H9 (cell line): ENCODE results near the gene MMP19. TPM values are rescaled to one million over a fixed set of nuclear protein-coding genes. Genes with fewer than 3 reads are reported as not detected.

Experiments used
- DNase-seq: peaks from one replicate; pipeline ENCODE4 v3.0.0-alpha.2; 2017
- H2AFZ ChIP-seq: one replicate; pipeline ENCODE4 v1.6.1; 2013; ENCODE audit warnings: mild to moderate bottlenecking, low read length, control low read depth, moderate library complexity
- H2AK5ac ChIP-seq: 2 replicates; pipeline ENCODE4 v1.6.1; 2013; ENCODE audit warnings: low read length, control low read depth, mixed read lengths; ENCODE audit not compliant: insufficient read length
- H2BK120ac ChIP-seq: one replicate; pipeline ENCODE4 v1.6.1; 2013; ENCODE audit warnings: low read depth, mild to moderate bottlenecking, low read length, control low read depth, inconsistent platforms; ENCODE audit not compliant: poor library complexity, severe bottlenecking
- H2BK12ac ChIP-seq: 2 replicates; pipeline ENCODE4 v1.6.1; 2013; ENCODE audit warnings: low read length, control low read depth, mixed read lengths, low read depth; ENCODE audit not compliant: insufficient read length
- H2BK15ac ChIP-seq: 2 replicates; pipeline ENCODE4 v1.6.1; 2013; ENCODE audit warnings: low read depth, low read length, control low read depth
- H2BK20ac ChIP-seq: one replicate; pipeline ENCODE4 v1.6.1; 2013; ENCODE audit warnings: low read depth, mild to moderate bottlenecking, low read length, control low read depth, inconsistent platforms; ENCODE audit not compliant: poor library complexity, severe bottlenecking
- H2BK5ac ChIP-seq: 2 replicates; pipeline ENCODE4 v1.6.1; 2013; ENCODE audit warnings: low read length, control low read depth, mixed read lengths; ENCODE audit not compliant: insufficient read length
- H3K14ac ChIP-seq: 2 replicates; pipeline ENCODE4 v1.6.1; 2013; ENCODE audit warnings: low read length, control low read depth; ENCODE audit not compliant: insufficient read depth
- H3K18ac ChIP-seq: 2 replicates; pipeline ENCODE4 v1.6.1; 2013; ENCODE audit warnings: low read depth, mild to moderate bottlenecking, mixed read lengths, low read length, control low read depth; ENCODE audit not compliant: insufficient read length
- H3K23ac ChIP-seq: 2 replicates; pipeline ENCODE4 v1.6.1; 2013; ENCODE audit warnings: low read length, control low read depth, mixed read lengths, low read depth; ENCODE audit not compliant: insufficient read length
- H3K23me2 ChIP-seq: 2 replicates; pipeline ENCODE4 v1.6.1; 2013; ENCODE audit warnings: low read depth, mild to moderate bottlenecking, mixed read lengths, low read length, control low read depth; ENCODE audit not compliant: insufficient read length, poor library complexity, severe bottlenecking
- H3K27ac ChIP-seq: 2 replicates; pipeline ENCODE4 v1.5.1; 2013; ENCODE audit warnings: low read length, control low read depth, mixed read lengths, low read depth; ENCODE audit not compliant: insufficient read length
- H3K27me3 ChIP-seq: 2 replicates; pipeline ENCODE4 v1.6.1; 2013; ENCODE audit warnings: low read length, control low read depth, inconsistent platforms; ENCODE audit not compliant: insufficient read depth
- H3K4ac ChIP-seq: 2 replicates; pipeline ENCODE4 v1.6.1; 2013; ENCODE audit warnings: low read depth, mild to moderate bottlenecking, control low read depth, inconsistent platforms, low read length, moderate library complexity
- H3K4me1 ChIP-seq: 2 replicates; pipeline ENCODE4 v1.6.1; 2013; ENCODE audit warnings: low read length, control low read depth, inconsistent platforms; ENCODE audit not compliant: insufficient read depth
- H3K4me2 ChIP-seq: 2 replicates; pipeline ENCODE4 v1.6.1; 2013; ENCODE audit warnings: low read length, control low read depth, mixed read lengths; ENCODE audit not compliant: insufficient read length, insufficient read depth
- H3K56ac ChIP-seq: 2 replicates; pipeline ENCODE4 v1.6.1; 2013; ENCODE audit warnings: low read depth, mild to moderate bottlenecking, mixed read lengths, low read length, control low read depth; ENCODE audit not compliant: insufficient read length
- H3K79me1 ChIP-seq: 2 replicates; pipeline ENCODE4 v1.6.1; 2013; ENCODE audit warnings: low read depth, mild to moderate bottlenecking, moderate library complexity, low read length, control low read depth, inconsistent platforms; ENCODE audit not compliant: insufficient read depth, poor library complexity, severe bottlenecking
- H3K79me2 ChIP-seq: 2 replicates; pipeline ENCODE4 v1.6.1; 2013; ENCODE audit warnings: low read length, control low read depth, inconsistent platforms; ENCODE audit not compliant: insufficient read depth
- H3K9ac ChIP-seq: 2 replicates; pipeline ENCODE4 v1.6.1; 2013; ENCODE audit warnings: low read length, control low read depth, mixed read lengths; ENCODE audit not compliant: insufficient read length; ENCODE audit errors: extremely low read depth
- H3K9me3 ChIP-seq: one replicate; pipeline ENCODE4 v1.6.1; 2013; ENCODE audit warnings: low read depth, low read length, inconsistent platforms; ENCODE audit not compliant: control insufficient read depth
- H3T11ph ChIP-seq: one replicate; pipeline ENCODE4 v1.6.1; 2013; ENCODE audit warnings: mild to moderate bottlenecking, low read length, control low read depth, inconsistent platforms
- H4K20me1 ChIP-seq: one replicate; pipeline ENCODE4 v1.6.1; 2013; ENCODE audit not compliant: control insufficient read depth, insufficient read length, insufficient read depth
- H4K5ac ChIP-seq: 2 replicates; pipeline ENCODE4 v1.6.1; 2013; ENCODE audit warnings: low read depth, mild to moderate bottlenecking, mixed read lengths, low read length, control low read depth; ENCODE audit not compliant: insufficient read length
- H4K8ac ChIP-seq: replicated peaks from 2 replicates; pipeline ENCODE4 v1.6.1; 2013; ENCODE audit warnings: low read length, control low read depth, mixed read lengths, low read depth; ENCODE audit not compliant: insufficient read length
- H4K91ac ChIP-seq: 2 replicates; pipeline ENCODE4 v1.6.1; 2013; ENCODE audit warnings: low read depth, mild to moderate bottlenecking, moderate library complexity, mixed read lengths, low read length, control low read depth; ENCODE audit not compliant: insufficient read length
- H3K27ac Mint-ChIP-seq, 3 experiments: 2 replicates in 2 of 3; 3 replicates in 1 of 3; pipeline ENCODE4 v1.8.0; 2020 to 2021; ENCODE audit warnings: mixed read lengths in 3 of 3, mild to moderate bottlenecking in 1 of 3, moderate library complexity in 1 of 3
- H3K27me3 Mint-ChIP-seq: 2 replicates; pipeline ENCODE4 v1.8.0; 2021; ENCODE audit warnings: low read depth, mild to moderate bottlenecking, moderate library complexity, mixed read lengths
- H3K36me3 Mint-ChIP-seq, 3 experiments: 2 replicates in 2 of 3; 3 replicates in 1 of 3; pipeline ENCODE4 v1.8.0; 2020 to 2021; ENCODE audit warnings: low read depth in 3 of 3, mixed read lengths in 3 of 3; ENCODE audit not compliant: insufficient read depth in 1 of 3
- H3K4me1 Mint-ChIP-seq, 2 experiments: 2 replicates each; pipeline ENCODE4 v1.8.0; 2020; ENCODE audit warnings: mixed read lengths in 2 of 2
- H3K4me3 Mint-ChIP-seq, 2 experiments: 2 replicates in 1 of 2; 3 replicates in 1 of 2; pipeline ENCODE4 v1.8.0; 2020 to 2021; ENCODE audit warnings: mild to moderate bottlenecking in 2 of 2, mixed read lengths in 2 of 2, moderate library complexity in 1 of 2
- H3K9me3 Mint-ChIP-seq, 2 experiments: 2 replicates in 1 of 2; 3 replicates in 1 of 2; pipeline ENCODE4 v1.8.0; 2020; ENCODE audit warnings: mild to moderate bottlenecking in 2 of 2, mixed read lengths in 2 of 2, moderate library complexity in 1 of 2
- CTCF ChIP-seq: fragments of 200-600 bp; sonication (generic); conservative IDR thresholded peaks from 3 replicates; pipeline ENCODE4 v1.8.0; 2021; ENCODE audit warnings: antibody characterized with exemption, mild to moderate bottlenecking
- WGBS: extraction: QIAGEN DNeasy Blood & Tissue Kit; methylation state at CpG from one replicate; pipeline ENCODE4 v1.1.7; 2013; ENCODE audit warnings: missing lambda C conversion rate, low lambda C conversion rate, mixed read lengths; ENCODE audit not compliant: insufficient read length; ENCODE audit errors: extremely low coverage; 5-methylcytosine and 5-hydroxymethylcytosine counted together
- total RNA-seq: library from RNA; stranded (reverse); gene quantifications from 2 replicates; pipeline ENCODE4 v1.2.1, GENCODE V29; 2021

MMP19 gene
- total RNA-seq, 1 experiment from 2014 or later = 1.7 TPM

DNA sequence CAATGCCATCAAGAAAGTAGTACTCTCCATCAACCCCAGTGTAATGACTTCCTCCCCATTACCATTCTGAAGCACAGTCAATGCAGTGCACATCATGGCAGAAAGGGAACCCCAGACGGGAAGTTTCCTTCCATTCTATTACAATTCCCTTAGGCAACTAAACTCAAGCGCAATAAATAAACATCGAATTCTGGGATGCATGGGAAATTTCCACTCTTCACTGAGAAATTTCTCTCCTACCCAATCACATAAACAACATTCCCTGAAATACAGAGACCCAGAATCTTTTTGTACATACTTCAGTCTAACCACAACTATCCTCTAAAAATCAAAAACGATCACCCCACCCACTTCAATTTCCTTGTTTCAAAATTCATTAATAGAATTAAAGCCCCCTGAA lies 45.2 kb downstream of the MMP19 start:
- peaks cover 6 to 7% of the 10 kb centered on the region in 2 experiments; a peak in 3 of 4 replicates for H3K4me1 Mint-ChIP-seq

More for the DNA sequence above, 45.2 kb downstream of the MMP19 start:
- H3K4me3 Mint-ChIP-seq = no peak overlapping the region; a peak in 1 of 5 replicates
- 100% methylated on average over 1 of the region's 4 CpGs for WGBS
- no peaks in the 10 kb centered on the region for H3K27me3 Mint-ChIP-seq
- no peak overlapping the region for H2AFZ ChIP-seq
- H2BK15ac ChIP-seq = no peak overlapping the region
- no peak overlapping the region for H2BK20ac ChIP-seq
- no peak overlapping the region for H3K14ac ChIP-seq
- H3K4ac ChIP-seq = no peak overlapping the region
- H3K9ac ChIP-seq = no peak overlapping the region
- no peak for TF ChIP-seq CTCF
- H3K23me2 ChIP-seq = no peaks in the 10 kb centered on the region
- peaks cover 2% of the 10 kb centered on the region for H3K79me1 ChIP-seq
- H3K36me3 Mint-ChIP-seq = peaks cover 33 to 85% (median 79%) of the 10 kb centered on the region in 3 experiments
- H4K91ac ChIP-seq = no peak overlapping the region
- H3K27me3 ChIP-seq = no peaks in the 10 kb centered on the region
- no peak overlapping the region for H2BK120ac ChIP-seq
- no peak overlapping the region for H2AK5ac ChIP-seq
- H3K9me3 Mint-ChIP-seq = no peaks in the 10 kb centered on the region
- H2BK5ac ChIP-seq = no peak overlapping the region
- no peak overlapping the region for H2BK12ac ChIP-seq
- no peak overlapping the region for H3K18ac ChIP-seq
- H3K9me3 ChIP-seq = no peaks in the 10 kb centered on the region
- H3T11ph ChIP-seq = no peak overlapping the region
- H4K5ac ChIP-seq = no peak overlapping the region
- H3K27ac ChIP-seq = no peak overlapping the region
- no peak overlapping the region for H3K4me2 ChIP-seq
- H4K20me1 ChIP-seq = no peaks in the 10 kb centered on the region
- H3K56ac ChIP-seq = no peak overlapping the region
- H3K79me2 ChIP-seq = no peaks in the 10 kb centered on the region
- H3K27ac Mint-ChIP-seq = peak overlapping the region in 2 of 3 experiments; percentile 39 to 49; a peak in 3 of 7 replicates
- DNase-seq = no peak
- H4K8ac ChIP-seq = no peak overlapping the region
- H3K4me1 ChIP-seq = no peaks in the 10 kb centered on the region
- no peak overlapping the region for H3K23ac ChIP-seq
